ENCODE data around the gene PALD1. TPM values are rescaled to one million over a fixed set of nuclear protein-coding genes. Genes with fewer than 3 reads are reported as not detected.

Gene PALD1
- total RNA-seq, 3 donors from 2014 or later: 1.9 to 7.5 (median 5.9) TPM

GRCh38 chr10:70557086-70557845, 78.7 kb downstream of the PALD1 start:
- no peak overlapping the region for H3K27ac ChIP-seq
- H3K4me1 ChIP-seq: no peaks in the 10 kb centered on the region
- intact Hi-C loops (cut with DNase I; ENCODE audit: low total_unique reads): loop anchor here (10.0 kb wide), 1 partner anchor 198 kb away; no protein-coding TSS in a partner anchor
- TF ChIP-seq CTCF (IDR thresholded peaks at IDR 0.05) (no peak), POLR2A (IDR thresholded peaks at IDR 0.05) (no peak), POLR2AphosphoS5 (IDR thresholded peaks at IDR 0.05) (no peak)
- H3K4me3 ChIP-seq: no peak overlapping the region
- DNase-seq (ENCODE audit: low spot score in 2 of 2): no peak
- no peaks in the 10 kb centered on the region for H3K27me3 ChIP-seq
- no peaks in the 10 kb centered on the region for H3K36me3 ChIP-seq
- H3K9me3 ChIP-seq: no peaks in the 10 kb centered on the region

GRCh38 chr10:70557876-70558275, 79.3 kb downstream of the PALD1 start:
- Histone ChIP-seq H3K4me3 (no peak overlapping the region), H3K36me3 (no peaks in the 10 kb centered on the region), H3K27ac (no peak overlapping the region), H3K4me1 (no peaks in the 10 kb centered on the region), H3K27me3 (no peaks in the 10 kb centered on the region), H3K9me3 (no peaks in the 10 kb centered on the region)
- intact Hi-C loops (cut with DNase I; ENCODE audit: low total_unique reads): loop anchor here (10.0 kb wide), 1 partner anchor 197 kb away; no protein-coding TSS in a partner anchor
- TF ChIP-seq CTCF (IDR thresholded peaks at IDR 0.05): no peak
- no peak for TF ChIP-seq POLR2A (IDR thresholded peaks at IDR 0.05)
- no peak for TF ChIP-seq POLR2AphosphoS5 (IDR thresholded peaks at IDR 0.05)
- no peak for DNase-seq (ENCODE audit: low spot score in 2 of 2)

- H3K27ac ChIP-seq: no peak overlapping the region
- no peaks in the 10 kb centered on the region for H3K27me3 ChIP-seq
- no peak overlapping the region for H3K4me3 ChIP-seq
- TF ChIP-seq POLR2AphosphoS5 (IDR thresholded peaks at IDR 0.05) (no peak), CTCF (IDR thresholded peaks at IDR 0.05) (no peak), POLR2A (IDR thresholded peaks at IDR 0.05) (no peak)
- H3K4me1 ChIP-seq: no peaks in the 10 kb centered on the region
- H3K9me3 ChIP-seq: no peaks in the 10 kb centered on the region
- DNase-seq (ENCODE audit: low spot score in 2 of 2): no peak
- intact Hi-C loops (cut with DNase I; ENCODE audit: low total_unique reads): loop anchor here (10.0 kb wide), 1 partner anchor 197 kb away; no protein-coding TSS in a partner anchor
- no peaks in the 10 kb centered on the region for H3K36me3 ChIP-seq
These were observed 79.7 kb downstream of the PALD1 start for GRCh38 chr10:70558295-70558694.

- no peak for TF ChIP-seq POLR2A (IDR thresholded peaks at IDR 0.05)
- TF ChIP-seq CTCF (IDR thresholded peaks at IDR 0.05): peak in 2 of 3 donors; percentile 19 to 49
- TF ChIP-seq POLR2AphosphoS5 (IDR thresholded peaks at IDR 0.05): no peak
- Histone ChIP-seq H3K4me1 (no peaks in the 10 kb centered on the region), H3K27me3 (no peaks in the 10 kb centered on the region), H3K27ac (no peak overlapping the region), H3K9me3 (no peaks in the 10 kb centered on the region), H3K4me3 (peak overlapping the region in 1 of 3 donors; percentile 39), H3K36me3 (no peaks in the 10 kb centered on the region)
- intact Hi-C loops (cut with DNase I; ENCODE audit: low total_unique reads): loop anchor here (10.0 kb wide), 1 partner anchor 196 kb away; no protein-coding TSS in a partner anchor
- no peak for DNase-seq (ENCODE audit: low spot score in 2 of 2)
These were observed 80.6 kb downstream of the PALD1 start for GRCh38 chr10:70558871-70559810.

Measured in breast epithelium (tissue), 4 donors.